Neural crest cell (in vitro differentiated cells): ENCODE measurements around the gene DSG2. TPM values are rescaled to one million over a fixed set of nuclear protein-coding genes. Genes with fewer than 3 reads are reported as not detected.
A peak's percentile ranks its signal among the peaks of the same experiment; 100 is the strongest.
"Not testable (repeated sequence)": the region's sequence is repeated elsewhere in the genome, so short reads cannot be mapped to it uniquely, and the experiment has no call there.

ENCODE experiments used
- DNase-seq: peaks from one replicate; pipeline ENCODE4 v3.0.0; 2021; ENCODE audit warnings: low read depth, mixed read lengths, low spot score
- H3K27ac Mint-ChIP-seq: one replicate; pipeline ENCODE4 v1.8.0; 2021; ENCODE audit warnings: mild to moderate bottlenecking, mixed read lengths; ENCODE audit not compliant: unreplicated experiment
- H3K27me3 Mint-ChIP-seq: 2 replicates; pipeline ENCODE4 v1.8.0; 2021; ENCODE audit warnings: low read depth, mild to moderate bottlenecking, mixed read lengths
- H3K36me3 Mint-ChIP-seq: 2 replicates; pipeline ENCODE4 v1.8.0; 2021; ENCODE audit warnings: low read depth, mild to moderate bottlenecking, mixed read lengths
- H3K4me1 Mint-ChIP-seq: 2 replicates; pipeline ENCODE4 v1.8.0; 2021; ENCODE audit warnings: mixed read lengths
- H3K4me3 Mint-ChIP-seq: one replicate; pipeline ENCODE4 v1.8.0; 2021; ENCODE audit warnings: mild to moderate bottlenecking, mixed read lengths
- H3K9me3 Mint-ChIP-seq: 2 replicates; pipeline ENCODE4 v1.8.0; 2021; ENCODE audit warnings: mixed read lengths
- CTCF ChIP-seq: fragments of 200-600 bp; sonication (generic); conservative IDR thresholded peaks from 2 replicates; pipeline ENCODE4 v1.5.0; 2021; ENCODE audit warnings: antibody characterized with exemption, mild to moderate bottlenecking
- total RNA-seq: library from RNA; stranded (reverse); gene quantifications from 2 replicates; pipeline ENCODE4 v1.2.1, GENCODE V29; 2021

DSG2 gene
- total RNA-seq, 1 donor from 2014 or later, result 18.4 TPM

GRCh38 chr18:31500051-31500688 is 2.2 kb downstream of the DSG2 start:
- H3K9me3 Mint-ChIP-seq, result no peaks in the 10 kb centered on the region
- no peak for TF ChIP-seq CTCF
- H3K27me3 Mint-ChIP-seq, result peaks cover 36% of the 10 kb centered on the region
- H3K4me1 Mint-ChIP-seq, result peaks cover 9% of the 10 kb centered on the region
- H3K27ac Mint-ChIP-seq, result no peak overlapping the region
- peak overlapping the region; percentile 71 for H3K4me3 Mint-ChIP-seq
- H3K36me3 Mint-ChIP-seq, result no peaks in the 10 kb centered on the region
- no peak for DNase-seq

GRCh38 chr18:31503011-31503410 is 5.0 kb downstream of the DSG2 start:
- TF ChIP-seq CTCF, result no peak
- Mint-ChIP-seq H3K27me3 (peaks cover 20% of the 10 kb centered on the region), H3K27ac (no peak overlapping the region), H3K4me1 (peaks cover 9% of the 10 kb centered on the region), H3K36me3 (no peaks in the 10 kb centered on the region), H3K9me3 (no peaks in the 10 kb centered on the region), H3K4me3 (no peak overlapping the region)
- no peak for DNase-seq

- Mint-ChIP-seq H3K4me1 (peaks cover 3% of the 10 kb centered on the region), H3K36me3 (no peaks in the 10 kb centered on the region), H3K27ac (no peak overlapping the region), H3K9me3 (no peaks in the 10 kb centered on the region), H3K4me3 (no peak overlapping the region), H3K27me3 (peaks cover 9% of the 10 kb centered on the region)
- DNase-seq, result no peak
- no peak for TF ChIP-seq CTCF
These were observed 6.6 kb downstream of the DSG2 start for GRCh38 chr18:31504455-31505147.

- DNase-seq, result no peak
- no peak overlapping the region for H3K27ac Mint-ChIP-seq
- TF ChIP-seq CTCF, result no peak
- H3K36me3 Mint-ChIP-seq, result no peaks in the 10 kb centered on the region
- H3K4me3 Mint-ChIP-seq, result no peak overlapping the region
- no peaks in the 10 kb centered on the region for H3K9me3 Mint-ChIP-seq
- peaks cover 8% of the 10 kb centered on the region for H3K4me1 Mint-ChIP-seq
- H3K27me3 Mint-ChIP-seq, result peaks cover 8% of the 10 kb centered on the region
These were observed 7.2 kb downstream of the DSG2 start for GRCh38 chr18:31505156-31505555.

- no peak for DNase-seq
- TF ChIP-seq CTCF, result peak; percentile 51
- Mint-ChIP-seq H3K4me3 (no peak overlapping the region), H3K4me1 (peaks cover 17% of the 10 kb centered on the region), H3K36me3 (no peaks in the 10 kb centered on the region), H3K9me3 (no peaks in the 10 kb centered on the region), H3K27ac (no peak overlapping the region), H3K27me3 (peaks cover 4% of the 10 kb centered on the region)
These were observed 8.2 kb downstream of the DSG2 start for GRCh38 chr18:31506024-31506742.

GRCh38 chr18:31507124-31507523 is 9.1 kb downstream of the DSG2 start:
- H3K36me3 Mint-ChIP-seq, H3K27me3 Mint-ChIP-seq, H3K27ac Mint-ChIP-seq, DNase-seq, H3K4me3 Mint-ChIP-seq, H3K9me3 Mint-ChIP-seq: not testable (repeated sequence)
- H3K4me1 Mint-ChIP-seq, result peaks cover 25% of the 10 kb centered on the region
